H1 (cell line): Measurements from ENCODE around the gene ARHGAP21. TPM values are rescaled to one million over a fixed set of nuclear protein-coding genes. Genes with fewer than 3 reads are reported as not detected.

ENCODE experiments used
- CTCF ChIA-PET: fragments of 300-600 bp; sonication (Branson Sonifier 250); formaldehyde crosslinking; loops from one replicate; lab custom pipeline; 2021; ENCODE audit not compliant: partially characterized antibody; lab: Charles Lee
- POLR2A ChIA-PET: fragments of 300-600 bp; sonication (Branson Sonifier 250); formaldehyde crosslinking; loops from one replicate; lab custom pipeline; 2021; ENCODE audit warnings: inconsistent platforms; ENCODE audit not compliant: partially characterized antibody; lab: Charles Lee
- DNase-seq, 2 experiments: peaks; one replicate each; pipeline versions ENCODE4 v3.0.0 to v3.0.0-alpha.2; 2010 to 2022; ENCODE audit warnings: low spot score in 2 of 2, low read depth in 1 of 2, mixed read lengths in 1 of 2
- FAIRE-seq: peaks from 2 replicates; lab custom pipeline; 2011; peaks lifted over from hg19 to GRCh38; lab: Jason Lieb, UNC
- H2AFZ ChIP-seq: 2 replicates; pipeline ENCODE4 v1.8.1; 2012; ENCODE audit warnings: low read length, inconsistent platforms
- H2AK5ac ChIP-seq: 2 replicates; pipeline ENCODE4 v1.6.1; 2013; ENCODE audit warnings: low read depth, low read length
- H2BK120ac ChIP-seq: replicated peaks from 2 replicates; pipeline ENCODE3; 2013; ENCODE audit warnings: low read depth, low read length, inconsistent platforms
- H2BK12ac ChIP-seq: 2 replicates; pipeline ENCODE4 v1.6.1; 2013; ENCODE audit warnings: low read depth, low read length
- H2BK15ac ChIP-seq: 2 replicates; pipeline ENCODE4 v1.6.1; 2013; ENCODE audit warnings: low read length
- H2BK20ac ChIP-seq: 2 replicates; pipeline ENCODE4 v1.6.1; 2013; ENCODE audit warnings: low read length
- H2BK5ac ChIP-seq: 2 replicates; pipeline ENCODE4 v1.6.1; 2013; ENCODE audit warnings: low read depth, low read length
- H3K14ac ChIP-seq: 2 replicates; pipeline ENCODE4 v1.6.1; 2013; ENCODE audit warnings: inconsistent platforms; ENCODE audit not compliant: insufficient read length
- H3K18ac ChIP-seq: 2 replicates; pipeline ENCODE4 v1.6.1; 2013; ENCODE audit warnings: low read length; ENCODE audit errors: extremely low read depth
- H3K23ac ChIP-seq: 2 replicates; pipeline ENCODE4 v1.6.1; 2013; ENCODE audit warnings: inconsistent platforms; ENCODE audit not compliant: insufficient read length
- H3K23me2 ChIP-seq: 2 replicates; pipeline ENCODE4 v1.6.1; 2013; ENCODE audit warnings: low read depth, low read length
- H3K27ac ChIP-seq: 2 replicates; pipeline ENCODE4 v1.6.1; 2011; ENCODE audit warnings: low read depth, low read length, inconsistent platforms
- H3K27me3 ChIP-seq, 4 experiments: replicated peaks in 1 of 4; 1 replicate in 1 of 4; 2 replicates in 3 of 4; pipeline versions ENCODE4 v1.6.1 to v1.8.1; 2011 to 2013; ENCODE audit warnings: low read length in 3 of 4, mild to moderate bottlenecking in 3 of 4, inconsistent platforms in 2 of 4, mixed read lengths in 2 of 4, moderate library complexity in 1 of 4; ENCODE audit not compliant: control insufficient read depth in 3 of 4, insufficient read depth in 3 of 4; ENCODE audit errors: extremely low read depth in 1 of 4
- H3K36me3 ChIP-seq, 4 experiments: 2 replicates each; pipeline versions ENCODE4 v1.6.1 to v1.8.1; 2011 to 2013; ENCODE audit warnings: mild to moderate bottlenecking in 4 of 4, low read length in 3 of 4, moderate library complexity in 2 of 4, control low read depth in 1 of 4, inconsistent platforms in 1 of 4; ENCODE audit not compliant: insufficient read depth in 4 of 4, control insufficient read depth in 2 of 4
- H3K4ac ChIP-seq: replicated peaks from 2 replicates; pipeline ENCODE3; 2013; ENCODE audit warnings: low read length, low read depth, mixed read lengths, inconsistent platforms; ENCODE audit not compliant: insufficient read length
- H3K4me1 ChIP-seq, 4 experiments: replicated peaks in 1 of 4; 1 replicate in 1 of 4; 2 replicates in 3 of 4; pipeline versions ENCODE4 v1.6.1 to v1.8.1; 2011 to 2013; ENCODE audit warnings: low read length in 3 of 4, inconsistent platforms in 2 of 4, mixed read lengths in 1 of 4; ENCODE audit not compliant: insufficient read depth in 4 of 4, control insufficient read depth in 3 of 4
- H3K4me2 ChIP-seq, 2 experiments: 2 replicates each; pipeline versions ENCODE4 v1.6.1 to v1.8.1; 2011 to 2013; ENCODE audit warnings: low read depth in 2 of 2, low read length in 2 of 2, control low read depth in 1 of 2, inconsistent platforms in 1 of 2, mild to moderate bottlenecking in 1 of 2; ENCODE audit not compliant: insufficient read depth in 1 of 2
- H3K4me3 ChIP-seq, 4 experiments: fragments of 200-600, 300-600 bp in 1 of 4; sonication (generic), shearing (Covaris generic), sonication (Bioruptor Twin) in 1 of 4; 2 replicates each; pipeline versions ENCODE4 v1.5.1 to v1.8.1; 2011 to 2016; ENCODE audit warnings: low read length in 4 of 4, low read depth in 3 of 4, control low read depth in 2 of 4, inconsistent platforms in 2 of 4, mild to moderate bottlenecking in 2 of 4, mixed read lengths in 1 of 4, moderate library complexity in 1 of 4; ENCODE audit not compliant: insufficient read depth in 2 of 4; ENCODE audit errors: extremely low read depth in 1 of 4
- H3K56ac ChIP-seq: replicated peaks from 2 replicates; pipeline ENCODE3; 2013; ENCODE audit warnings: low read depth, mild to moderate bottlenecking, mixed read lengths, low read length, inconsistent platforms; ENCODE audit not compliant: insufficient read length
- H3K79me1 ChIP-seq: 2 replicates; pipeline ENCODE4 v1.6.1; 2013; ENCODE audit warnings: low read depth, low read length, control low read depth
- H3K79me2 ChIP-seq, 2 experiments: 2 replicates each; pipeline versions ENCODE4 v1.6.1 to v1.8.1; 2012 to 2013; ENCODE audit warnings: low read length in 2 of 2, mild to moderate bottlenecking in 2 of 2, inconsistent platforms in 1 of 2; ENCODE audit not compliant: insufficient read depth in 2 of 2, control insufficient read depth in 1 of 2
- H3K9ac ChIP-seq, 4 experiments: replicated peaks in 1 of 4; 1 replicate in 1 of 4; 2 replicates in 3 of 4; pipeline versions ENCODE4 v1.6.1 to v1.8.1; 2011 to 2013; ENCODE audit warnings: low read depth in 3 of 4, low read length in 3 of 4, control low read depth in 2 of 4, mild to moderate bottlenecking in 2 of 4, moderate library complexity in 2 of 4, inconsistent platforms in 1 of 4; ENCODE audit errors: extremely low read depth in 1 of 4
- H3K9me3 ChIP-seq, 2 experiments: 2 replicates each; pipeline versions ENCODE4 v1.6.1 to v1.8.1; 2012 to 2013; ENCODE audit warnings: mild to moderate bottlenecking in 2 of 2, moderate library complexity in 2 of 2, control low read depth in 1 of 2, inconsistent platforms in 1 of 2, low read depth in 1 of 2, low read length in 1 of 2, mixed read lengths in 1 of 2; ENCODE audit not compliant: insufficient read depth in 2 of 2
- H4K20me1 ChIP-seq, 2 experiments: replicated peaks in 1 of 2; 2 replicates each; pipeline versions ENCODE3 to v1.8.1; 2011 to 2013; ENCODE audit warnings: inconsistent platforms in 2 of 2, low read length in 2 of 2, mild to moderate bottlenecking in 1 of 2; ENCODE audit not compliant: insufficient read depth in 2 of 2, control insufficient read depth in 1 of 2
- H4K5ac ChIP-seq: 2 replicates; pipeline ENCODE4 v1.6.1; 2013; ENCODE audit warnings: low read length, low read depth, mixed read lengths, inconsistent platforms; ENCODE audit not compliant: insufficient read length
- H4K8ac ChIP-seq: 2 replicates; pipeline ENCODE4 v1.8.0; 2013; ENCODE audit warnings: mild to moderate bottlenecking, moderate library complexity, low read length, inconsistent platforms; ENCODE audit not compliant: insufficient read depth; ENCODE audit errors: extremely low read depth
- H4K91ac ChIP-seq: replicated peaks from 2 replicates; pipeline ENCODE3; 2013; ENCODE audit warnings: low read length, mixed read lengths, inconsistent platforms; ENCODE audit not compliant: insufficient read length
- ASH2L ChIP-seq: fragments of 200-600, 300-600 bp; sonication (generic); IDR thresholded peaks from one replicate; pipeline ENCODE4 v1.7.1; 2017; ENCODE audit warnings: low read length
- CTBP2 ChIP-seq: IDR thresholded peaks from 2 replicates; pipeline ENCODE4 v1.7.0; 2011; ENCODE audit warnings: borderline replicate concordance, mild to moderate bottlenecking, moderate library complexity, mixed read lengths, low read length; ENCODE audit not compliant: insufficient read depth, insufficient read length
- E2F6 ChIP-seq: IDR thresholded peaks from 2 replicates; pipeline ENCODE4 v1.6.1; 2012; ENCODE audit warnings: inconsistent platforms
- GTF2F1 ChIP-seq: IDR thresholded peaks from 2 replicates; pipeline ENCODE4 v1.6.1; 2012; ENCODE audit warnings: low read depth, low read length, improper control_type of control experiment, borderline replicate concordance
- JUND ChIP-seq: IDR thresholded peaks from 2 replicates; pipeline ENCODE4 v1.6.1; 2011; ENCODE audit warnings: mild to moderate bottlenecking, improper control_type of control experiment, low read length
- KDM4A ChIP-seq: IDR thresholded peaks from one replicate; pipeline ENCODE4 v1.7.1; 2012; ENCODE audit warnings: low read depth, mild to moderate bottlenecking, moderate library complexity, low read length, inconsistent platforms; ENCODE audit not compliant: severe bottlenecking
- MAFK ChIP-seq: IDR thresholded peaks from 2 replicates; pipeline ENCODE4 v1.6.1; 2012; ENCODE audit warnings: low read depth, mild to moderate bottlenecking, improper control_type of control experiment, low read length
- POLR2A ChIP-seq, 2 experiments: IDR thresholded peaks; 1 replicate in 1 of 2; 2 replicates in 1 of 2; pipeline ENCODE4 v1.6.1; 2011; ENCODE audit warnings: low read depth in 2 of 2, low read length in 2 of 2, mild to moderate bottlenecking in 2 of 2; ENCODE audit errors: control extremely low read depth in 1 of 2
- RNF2 ChIP-seq: fragments of 200-900, 300-1000 bp; sonication (generic); IDR thresholded peaks from 2 replicates; pipeline ENCODE4 v1.7.1; 2016; ENCODE audit warnings: borderline replicate concordance, low read depth, mild to moderate bottlenecking, antibody characterized with exemption, low read length; ENCODE audit not compliant: poor library complexity, severe bottlenecking; ENCODE audit errors: missing control alignments
- TAF7 ChIP-seq: optimal IDR thresholded peaks from 2 replicates; pipeline ENCODE3; 2011; ENCODE audit warnings: low read depth, mild to moderate bottlenecking, inconsistent platforms, low read length, moderate library complexity, borderline replicate concordance
- WGBS, 2 experiments: shearing (Covaris generic) in 1 of 2; methylation state at CpG; one replicate each; pipeline versions ENCODE4 v1.1.6 to v1.1.7; 2013 to 2015; ENCODE audit warnings: low lambda C conversion rate in 2 of 2, mixed read lengths in 2 of 2, inconsistent platforms in 1 of 2, low coverage in 1 of 2, missing lambda C conversion rate in 1 of 2; ENCODE audit not compliant: insufficient replicate concordance in 2 of 2, insufficient coverage in 1 of 2, insufficient read length in 1 of 2; ENCODE audit errors: extremely low coverage in 1 of 2, missing lambda C conversion rate in 1 of 2; 5-methylcytosine and 5-hydroxymethylcytosine counted together
- polyA plus RNA-seq, 7 experiments: library from polyadenylated mRNA; depleted of rRNA in 3 of 7; stranded (reverse) in 5 of 7; unstranded in 2 of 7; fragments of >200 nt in 5 of 7; fragments of 200-250 nt in 2 of 7; gene quantifications; 1 replicate in 5 of 7; 2 replicates in 1 of 7; 4 replicates in 1 of 7; pipeline versions ENCODE4 v1.2.1 to v1.2.3, GENCODE V29; 2011 to 2013; ENCODE audit warnings: missing spikeins in 2 of 7, mixed read lengths in 2 of 7
- total RNA-seq: library from RNA; stranded (reverse); fragmentation: NEBNext Ultra II Directional; extraction: Animal tissue kit (Norgen Biotek cat#: 25700); gene quantifications from 2 replicates; pipeline ENCODE4 v1.2.1, GENCODE V29; 2021

Gene ARHGAP21
- total and polyA plus RNA-seq, 2 of the 8 experiments (the other 6 are each of a cell fraction or from before 2014, with no cell fraction given): 14.4 to 35.3 TPM

- H2BK5ac ChIP-seq: no peak overlapping the region
- H3K4me3 ChIP-seq: no peak overlapping the region
- H4K8ac ChIP-seq: no peak overlapping the region
- H3K4me2 ChIP-seq: no peak overlapping the region
- H3K23ac ChIP-seq: no peak overlapping the region
- no peak overlapping the region for H2BK15ac ChIP-seq
- peaks cover 3% of the 10 kb centered on the region; the same call in 1 of the 2 replicates for H3K79me1 ChIP-seq
- no peak overlapping the region for H4K5ac ChIP-seq
- no peak overlapping the region for H3K4ac ChIP-seq
- CTCF ChIA-PET: no interaction called here
- H3K18ac ChIP-seq: no peak overlapping the region
- H3K9ac ChIP-seq: no peak overlapping the region
- no peaks in the 10 kb centered on the region; a peak in 3 of 7 replicates for H3K27me3 ChIP-seq
- POLR2A ChIA-PET: no interaction called here
- peaks cover 0 to 91% of the 10 kb centered on the region in 2 experiments; a peak in 3 of 4 replicates for H3K79me2 ChIP-seq
- H4K20me1 ChIP-seq: peaks cover 0 to 6% of the 10 kb centered on the region in 2 experiments
- H3K9me3 ChIP-seq: no peaks in the 10 kb centered on the region
- DNase-seq (no peak), FAIRE-seq (no peak)
- no peak overlapping the region for H2BK120ac ChIP-seq
- H4K91ac ChIP-seq: no peak overlapping the region
- no peak overlapping the region for H3K14ac ChIP-seq
- no peaks in the 10 kb centered on the region for H3K36me3 ChIP-seq
- WGBS, 2 experiments: 100% methylated on average over 1 of the region's 1 CpG; no CpG with 5 or more reads in 1 of the 2 experiments
- no peak overlapping the region for H3K56ac ChIP-seq
- H2AK5ac ChIP-seq: no peak overlapping the region
- H3K4me1 ChIP-seq: peaks cover 5 to 12% (median 9%) of the 10 kb centered on the region in 4 experiments
- no peak overlapping the region for H2BK12ac ChIP-seq
- 0 out of 2 replicates have a peak, but pooled peaks cover 2% of the 10 kb centered on the region for H3K23me2 ChIP-seq
- H3K27ac ChIP-seq: no peak overlapping the region
- H2BK20ac ChIP-seq: no peak overlapping the region
- H2AFZ ChIP-seq: no peak overlapping the region
- TF ChIP-seq E2F6: no peak
- TF ChIP-seq MAFK: no peak
- TF ChIP-seq ASH2L: no peak
- no peak for TF ChIP-seq RNF2
- no peak for TF ChIP-seq GTF2F1
- TF ChIP-seq TAF7: no peak
- TF ChIP-seq JUND: no peak
- no peak for TF ChIP-seq POLR2A (IDR thresholded peaks at IDR 0.05; ENCODE audit: control extremely low read depth in 1 of 2, low read depth in 2 of 2, low read length in 2 of 2)
- no peak for TF ChIP-seq CTBP2
- no peak for TF ChIP-seq KDM4A
Measured at GRCh38 chr10:24713086-24713485, 10.6 kb downstream of the ARHGAP21 start.
